IMR-90 (cell line): Measurements from ENCODE around the gene FAM124A. TPM values are rescaled to one million over a fixed set of nuclear protein-coding genes. Genes with fewer than 3 reads are reported as not detected.

Experiments
- ATAC-seq: fragments of 200-7000 bp; cut with Tn5 transposase; 2 replicates; pipeline ENCODE4 v1.9.1; 2020; ENCODE audit warnings: low read depth, mild to moderate bottlenecking, moderate library complexity
- BruUV-seq: library from RNA; stranded (reverse); fragments of 400-500 nt; replicated peaks from 2 replicates; lab custom pipeline; 2021; lab: Mats Ljungman, UMichigan
- CTCF ChIA-PET: fragments of 300-600 bp; formaldehyde crosslinking; extraction: SDS; loops from one replicate; lab custom pipeline; 2021; ENCODE audit warnings: antibody characterized with exemption; lab: Yijun Ruan, JAX
- POLR2A ChIA-PET: fragments of 300-600 bp; sonication (Branson Sonifier 250); formaldehyde crosslinking; loops from one replicate; lab custom pipeline; 2022; ENCODE audit warnings: antibody characterized with exemption; ENCODE audit not compliant: unreplicated experiment; lab: Charles Lee
- DNase-seq: peaks from one replicate; pipeline ENCODE4 v3.0.0; 2013
- H2AFZ ChIP-seq: replicated peaks from 2 replicates; pipeline ENCODE3; 2013; ENCODE audit warnings: low read length, mild to moderate bottlenecking; ENCODE audit not compliant: poor library complexity
- H2AK5ac ChIP-seq: 2 replicates; pipeline ENCODE4 v1.6.1; 2013; ENCODE audit warnings: low read depth, low read length, inconsistent platforms
- H2AK9ac ChIP-seq: replicated peaks from 2 replicates; pipeline ENCODE3; 2013; ENCODE audit warnings: mild to moderate bottlenecking, low read depth, low read length, moderate library complexity; ENCODE audit not compliant: poor library complexity
- H2BK120ac ChIP-seq: 2 replicates; pipeline ENCODE4 v1.6.1; 2013; ENCODE audit warnings: low read depth, low read length, inconsistent platforms
- H2BK15ac ChIP-seq: 3 replicates; pipeline ENCODE4 v1.6.1; 2013; ENCODE audit warnings: low read depth, low read length, inconsistent platforms
- H2BK20ac ChIP-seq: 2 replicates; pipeline ENCODE4 v1.6.1; 2013; ENCODE audit warnings: low read depth, mild to moderate bottlenecking, inconsistent platforms, low read length, moderate library complexity
- H2BK5ac ChIP-seq: 2 replicates; pipeline ENCODE4 v1.6.1; 2013; ENCODE audit warnings: mild to moderate bottlenecking, low read depth, low read length, inconsistent platforms; ENCODE audit not compliant: poor library complexity, severe bottlenecking
- H3K14ac ChIP-seq: replicated peaks from 2 replicates; pipeline ENCODE4 v1.6.1; 2013; ENCODE audit warnings: low read depth, low read length, inconsistent platforms
- H3K18ac ChIP-seq: 2 replicates; pipeline ENCODE4 v1.6.1; 2013; ENCODE audit warnings: low read depth, low read length, control low read depth
- H3K23ac ChIP-seq: 2 replicates; pipeline ENCODE4 v1.6.1; 2013; ENCODE audit warnings: low read depth, low read length, inconsistent platforms
- H3K27ac ChIP-seq: 2 replicates; pipeline ENCODE4 v1.5.1; 2013; ENCODE audit warnings: mild to moderate bottlenecking, control low read depth, low read length; ENCODE audit not compliant: insufficient read depth
- H3K27me3 ChIP-seq: 2 replicates; pipeline ENCODE4 v1.6.1; 2013; ENCODE audit warnings: low read length; ENCODE audit not compliant: control insufficient read depth, insufficient read depth
- H3K36me3 ChIP-seq: 2 replicates; pipeline ENCODE4 v1.6.1; 2013; ENCODE audit warnings: low read length, mixed read lengths; ENCODE audit not compliant: control insufficient read depth, insufficient read depth
- H3K4ac ChIP-seq: 2 replicates; pipeline ENCODE4 v1.6.1; 2013; ENCODE audit warnings: low read depth, low read length, inconsistent platforms
- H3K4me1 ChIP-seq: 2 replicates; pipeline ENCODE4 v1.6.1; 2013; ENCODE audit warnings: low read length, mixed read lengths; ENCODE audit not compliant: control insufficient read depth, insufficient read depth
- H3K4me2 ChIP-seq: 2 replicates; pipeline ENCODE4 v1.6.1; 2013; ENCODE audit warnings: low read depth, mild to moderate bottlenecking, control low read depth, low read length, moderate library complexity
- H3K4me3 ChIP-seq: 2 replicates; pipeline ENCODE4 v1.5.1; 2013; ENCODE audit warnings: low read depth, mild to moderate bottlenecking, control low read depth, low read length, moderate library complexity; ENCODE audit not compliant: insufficient read depth
- H3K56ac ChIP-seq: 2 replicates; pipeline ENCODE4 v1.6.1; 2013; ENCODE audit warnings: low read length, inconsistent platforms; ENCODE audit not compliant: insufficient read depth; ENCODE audit errors: extremely low read depth
- H3K79me1 ChIP-seq, 2 experiments: 2 replicates each; pipeline ENCODE4 v1.6.1; 2013; ENCODE audit warnings: low read length in 2 of 2, inconsistent platforms in 1 of 2, low read depth in 1 of 2
- H3K9ac ChIP-seq: 2 replicates; pipeline ENCODE4 v1.6.1; 2013; ENCODE audit warnings: low read depth, low read length, control low read depth
- H3K9me1 ChIP-seq: 2 replicates; pipeline ENCODE4 v1.6.1; 2013; ENCODE audit warnings: low read length, inconsistent platforms; ENCODE audit not compliant: insufficient read depth
- H3K9me3 ChIP-seq: 2 replicates; pipeline ENCODE4 v1.6.1; 2013; ENCODE audit warnings: low read length; ENCODE audit not compliant: control insufficient read depth, insufficient read depth
- H4K20me1 ChIP-seq: 2 replicates; pipeline ENCODE4 v1.6.1; 2013; ENCODE audit warnings: low read length, inconsistent platforms; ENCODE audit not compliant: insufficient read depth
- H4K5ac ChIP-seq: 2 replicates; pipeline ENCODE4 v1.6.1; 2013; ENCODE audit warnings: mild to moderate bottlenecking, low read depth, low read length, control low read depth
- H4K8ac ChIP-seq, 2 experiments: 2 replicates each; pipeline ENCODE4 v1.6.1; 2013; ENCODE audit warnings: low read depth in 2 of 2, low read length in 2 of 2, control low read depth in 1 of 2, inconsistent platforms in 1 of 2
- H4K91ac ChIP-seq: 2 replicates; pipeline ENCODE4 v1.6.1; 2013; ENCODE audit warnings: low read depth, low read length, inconsistent platforms; ENCODE audit not compliant: insufficient read depth
- BHLHE40 ChIP-seq: fragments of 150-350 bp; IDR thresholded peaks from 2 replicates; pipeline ENCODE4 v1.6.1; 2016; ENCODE audit warnings: mild to moderate bottlenecking, low read depth, low read length
- CEBPB ChIP-seq: IDR thresholded peaks from 2 replicates; pipeline ENCODE4 v1.6.1; 2012; ENCODE audit warnings: low read depth, low read length, improper control_type of control experiment
- ELK1 ChIP-seq: fragments of 150-350 bp; IDR thresholded peaks from 2 replicates; pipeline ENCODE4 v1.6.1; 2016; ENCODE audit warnings: low read depth, mild to moderate bottlenecking, low read length, moderate library complexity, borderline replicate concordance
- MAFK ChIP-seq: IDR thresholded peaks from 2 replicates; pipeline ENCODE4 v1.6.1; 2012; ENCODE audit warnings: low read depth, low read length, improper control_type of control experiment
- MAZ ChIP-seq: IDR thresholded peaks from 2 replicates; pipeline ENCODE4 v1.6.1; 2012; ENCODE audit warnings: low read depth, mild to moderate bottlenecking, low read length, improper control_type of control experiment, moderate library complexity, borderline replicate concordance
- MXI1 ChIP-seq: IDR thresholded peaks from 2 replicates; pipeline ENCODE4 v1.6.1; 2012; ENCODE audit warnings: low read depth, mild to moderate bottlenecking, low read length, moderate library complexity, borderline replicate concordance
- POLR2A ChIP-seq: IDR thresholded peaks from 2 replicates; pipeline ENCODE4 v1.6.1; 2012; ENCODE audit warnings: mild to moderate bottlenecking, low read depth, low read length
- RCOR1 ChIP-seq: IDR thresholded peaks from 2 replicates; pipeline ENCODE4 v1.6.1; 2012; ENCODE audit warnings: mild to moderate bottlenecking, low read length, improper control_type of control experiment; ENCODE audit not compliant: insufficient replicate concordance
- RFX5 ChIP-seq: IDR thresholded peaks from 2 replicates; pipeline ENCODE4 v1.8.0; 2012; ENCODE audit warnings: low read depth, mild to moderate bottlenecking, low read length, moderate library complexity
- USF2 ChIP-seq: fragments of 150-350 bp; IDR thresholded peaks from 2 replicates; pipeline ENCODE4 v1.6.1; 2017; ENCODE audit warnings: mild to moderate bottlenecking, antibody characterized with exemption, low read length, low read depth
- WGBS, 2 experiments: methylation state at CpG; one replicate each; pipeline versions ENCODE4 v1.1.5 to v1.1.7; 2013; ENCODE audit warnings: missing lambda C conversion rate in 2 of 2; ENCODE audit not compliant: insufficient read length in 1 of 2; ENCODE audit errors: extremely low coverage in 2 of 2; 5-methylcytosine and 5-hydroxymethylcytosine counted together
- dilution Hi-C: fragments of 300-500 bp; cut with HindIII; formaldehyde crosslinking; loops from one replicate; pipeline ENCODE4 v1.14.3; 2018; ENCODE audit warnings: low sequenced_read_pairs; ENCODE audit not compliant: unreplicated experiment
- in situ Hi-C: fragments of 300-500 bp; cut with MboI; formaldehyde crosslinking; loops from 3 replicates; pipeline ENCODE4 v1.14.3; 2019; ENCODE audit warnings: low sequenced_read_pairs, inconsistent platforms, mixed read lengths
- intact Hi-C: fragments of 100-400 bp; cut with micrococcal nuclease; formaldehyde crosslinking; loops from 2 replicates; pipeline ENCODE4 v1.10.0; 2022
- polyA plus RNA-seq, 3 experiments: library from polyadenylated mRNA; depleted of rRNA; stranded (reverse); fragments of >200 nt; gene quantifications; 2 replicates each; pipeline ENCODE4 v1.2.3, GENCODE V29; 2012; ENCODE audit warnings: low replicate concordance in 1 of 3
- total RNA-seq: library from RNA; depleted of rRNA; stranded (reverse); fragments of >200 nt; gene quantifications from 2 replicates; pipeline ENCODE4 v1.2.3, GENCODE V29; 2012
- TF ChIP-seq, protein P1 (sequence below): conservative IDR thresholded peaks from 2 replicates; pipeline ENCODE4 v1.5.1; 2012; ENCODE audit warnings: mild to moderate bottlenecking, low read depth, low read length, improper control_type of control experiment

FAM124A gene
- total and polyA plus RNA-seq, 2 of the 4 experiments (the other 2 are of a cell fraction), result 0.03 TPM; not detected in 1

DNA sequence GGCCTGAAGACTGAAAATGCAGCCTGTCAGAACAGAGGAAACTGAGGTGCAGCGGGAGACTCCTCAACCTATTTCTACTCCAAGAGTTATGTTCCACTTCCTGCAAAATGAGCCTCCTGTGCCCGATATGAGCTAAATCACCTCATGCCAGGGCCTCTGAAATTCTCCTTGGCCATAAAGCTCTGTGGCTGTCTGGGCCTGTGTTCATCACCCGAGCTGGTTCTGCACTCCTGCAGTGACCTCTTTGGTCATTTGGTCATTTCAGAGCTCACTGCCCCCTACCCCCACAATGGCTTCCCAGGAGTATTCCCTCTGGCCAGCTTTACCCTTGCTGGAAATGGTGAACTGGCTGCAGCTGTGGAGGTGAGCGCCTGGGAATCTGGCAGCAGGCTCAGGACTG lies 65.6 kb downstream of the FAM124A start:
- H2AK9ac ChIP-seq, result no peak overlapping the region
- H3K14ac ChIP-seq, result no peak overlapping the region
- WGBS, 2 experiments, result 54% methylated on average over 3 of the region's 4 CpGs; no CpG with 5 or more reads in 1 of the 2 experiments
- ChIA-PET CTCF (interaction anchor here (2.3 to 3.6 kb wide), 2 partner anchors 138 to 162 kb away, joined by 23 to 37 read pairs; no protein-coding TSS in a partner anchor), POLR2A (no interaction called here)
- TF ChIP-seq ELK1 (no peak), RFX5 (no peak), MAFK (no peak), RCOR1 (no peak), POLR2A (no peak), CEBPB (no peak), USF2 (no peak), MAZ (no peak), MXI1 (no peak), BHLHE40 (no peak)
- TF ChIP-seq, protein P1, sequence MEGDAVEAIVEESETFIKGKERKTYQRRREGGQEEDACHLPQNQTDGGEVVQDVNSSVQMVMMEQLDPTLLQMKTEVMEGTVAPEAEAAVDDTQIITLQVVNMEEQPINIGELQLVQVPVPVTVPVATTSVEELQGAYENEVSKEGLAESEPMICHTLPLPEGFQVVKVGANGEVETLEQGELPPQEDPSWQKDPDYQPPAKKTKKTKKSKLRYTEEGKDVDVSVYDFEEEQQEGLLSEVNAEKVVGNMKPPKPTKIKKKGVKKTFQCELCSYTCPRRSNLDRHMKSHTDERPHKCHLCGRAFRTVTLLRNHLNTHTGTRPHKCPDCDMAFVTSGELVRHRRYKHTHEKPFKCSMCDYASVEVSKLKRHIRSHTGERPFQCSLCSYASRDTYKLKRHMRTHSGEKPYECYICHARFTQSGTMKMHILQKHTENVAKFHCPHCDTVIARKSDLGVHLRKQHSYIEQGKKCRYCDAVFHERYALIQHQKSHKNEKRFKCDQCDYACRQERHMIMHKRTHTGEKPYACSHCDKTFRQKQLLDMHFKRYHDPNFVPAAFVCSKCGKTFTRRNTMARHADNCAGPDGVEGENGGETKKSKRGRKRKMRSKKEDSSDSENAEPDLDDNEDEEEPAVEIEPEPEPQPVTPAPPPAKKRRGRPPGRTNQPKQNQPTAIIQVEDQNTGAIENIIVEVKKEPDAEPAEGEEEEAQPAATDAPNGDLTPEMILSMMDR, result no peak
- intact Hi-C loops, result no loop called here
- no peak overlapping the region for H3K56ac ChIP-seq
- no peaks in the 10 kb centered on the region for H3K36me3 ChIP-seq
- H4K20me1 ChIP-seq, result no peaks in the 10 kb centered on the region
- H3K4ac ChIP-seq, result no peak overlapping the region
- H4K8ac ChIP-seq, result no peak overlapping the region
- H3K9me1 ChIP-seq, result peaks cover 5% of the 10 kb centered on the region; the same call in 1 of the 2 replicates
- no peak overlapping the region for H2AFZ ChIP-seq
- peaks cover 18% of the 10 kb centered on the region for H3K27me3 ChIP-seq
- no peak overlapping the region for H2BK20ac ChIP-seq
- DNase-seq (no peak), ATAC-seq (no peak)
- no peak overlapping the region for H2BK120ac ChIP-seq
- no peaks in the 10 kb centered on the region for H3K9me3 ChIP-seq
- H3K4me2 ChIP-seq, result no peak overlapping the region
- no peak overlapping the region for H2BK5ac ChIP-seq
- H2BK15ac ChIP-seq, result no peak overlapping the region
- peaks cover 1% of the 10 kb centered on the region for H3K4me1 ChIP-seq
- H3K23ac ChIP-seq, result no peak overlapping the region
- H4K5ac ChIP-seq, result no peak overlapping the region
- in situ Hi-C loops, result loop anchor here (10.0 kb wide), 1 partner anchor 163 kb away; no protein-coding TSS in a partner anchor
- H2AK5ac ChIP-seq, result no peak overlapping the region
- H4K91ac ChIP-seq, result no peak overlapping the region
- no peak overlapping the region for H3K4me3 ChIP-seq
- H3K79me1 ChIP-seq, result no peaks in the 10 kb centered on the region
- dilution Hi-C loops, result no loop called here
- no peak overlapping the region for H3K27ac ChIP-seq
- BruUV-seq, result no TSS peak
- no peak overlapping the region for H3K9ac ChIP-seq
- no peak overlapping the region for H3K18ac ChIP-seq
